ENCODE measurements around the gene COPS8.

The COPS8 gene

DNA sequence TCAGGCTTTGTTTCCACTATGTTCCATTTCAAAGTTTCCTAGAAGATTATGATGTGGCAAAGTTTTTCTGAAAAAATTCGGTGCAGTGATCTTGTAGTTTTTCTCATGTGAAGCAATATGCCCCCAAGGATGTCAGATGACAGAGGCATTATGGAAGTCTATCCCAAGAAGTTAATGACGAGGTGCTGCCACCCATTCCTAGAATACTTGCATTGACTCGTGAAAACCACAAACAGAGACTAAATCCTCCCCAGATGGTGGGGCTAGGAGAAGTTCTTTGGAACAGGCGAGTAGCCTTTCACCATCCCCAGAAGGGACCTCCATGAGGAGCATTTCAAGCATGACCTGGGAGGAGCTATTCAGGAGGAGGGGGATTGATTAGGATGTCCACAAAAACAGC, 40.2 kb upstream of the COPS8 start:
- H3K36me3 ChIP-seq (ENCODE audit: insufficient read depth, low read length), result no peaks in the 10 kb centered on the region; the same call in 1 of the 2 replicates
- no peaks in the 10 kb centered on the region for H3K79me2 ChIP-seq (ENCODE audit: insufficient read depth, low read length)
- H3F3A ChIP-seq (ENCODE audit: insufficient read depth, low read length), result no peaks in the 10 kb centered on the region
- peaks cover 6% of the 10 kb centered on the region; the same call in 1 of the 2 replicates for H3K9me3 ChIP-seq (ENCODE audit: low read length)
- H3K27me3 ChIP-seq (ENCODE audit: insufficient read depth, low read length), result no peaks in the 10 kb centered on the region
- no peak overlapping the region for H3K9ac ChIP-seq (ENCODE audit: low read length)
- TF ChIP-seq CTCF (IDR thresholded peaks at IDR 0.05; ENCODE audit: low read length) (no peak), EZH2 (IDR thresholded peaks at IDR 0.05; ENCODE audit: borderline replicate concordance, low read length) (no peak)
- H4K20me1 ChIP-seq (ENCODE audit: insufficient read depth, low read length), result no peaks in the 10 kb centered on the region
- no peak overlapping the region for H3K27ac ChIP-seq (ENCODE audit: low read depth, low read length, poor library complexity, severe bottlenecking)
- no peak overlapping the region for H2AFZ ChIP-seq (ENCODE audit: low read length)
- no peaks in the 10 kb centered on the region for H3K4me1 ChIP-seq (ENCODE audit: insufficient read depth, low read length, severe bottlenecking)
- no peak overlapping the region for H3K4me3 ChIP-seq (ENCODE audit: low read depth, low read length, poor library complexity, severe bottlenecking)
- no peaks in the 10 kb centered on the region for H3K9me2 ChIP-seq (ENCODE audit: low read depth, low read length)
- H3K4me2 ChIP-seq (ENCODE audit: low read length), result no peak overlapping the region

GRCh38 chr2:237048595-237048994, 37.1 kb upstream of the COPS8 start:
- no peaks in the 10 kb centered on the region for H3K27me3 ChIP-seq (ENCODE audit: insufficient read depth, low read length)
- H3K4me2 ChIP-seq (ENCODE audit: low read length), result no peak overlapping the region
- no peaks in the 10 kb centered on the region for H3F3A ChIP-seq (ENCODE audit: insufficient read depth, low read length)

GRCh38 chr2:237051861-237052260, 33.8 kb upstream of the COPS8 start:
- H2AFZ ChIP-seq (ENCODE audit: low read length), result no peak overlapping the region
- no peaks in the 10 kb centered on the region for H3K27me3 ChIP-seq (ENCODE audit: insufficient read depth, low read length)
- H3K36me3 ChIP-seq (ENCODE audit: insufficient read depth, low read length), result no peaks in the 10 kb centered on the region; the same call in 1 of the 2 replicates
- no peaks in the 10 kb centered on the region for H3K79me2 ChIP-seq (ENCODE audit: insufficient read depth, low read length)
- no peaks in the 10 kb centered on the region for H4K20me1 ChIP-seq (ENCODE audit: insufficient read depth, low read length)
- no peaks in the 10 kb centered on the region for H3K9me2 ChIP-seq (ENCODE audit: low read depth, low read length)
- H3F3A ChIP-seq (ENCODE audit: insufficient read depth, low read length), result no peaks in the 10 kb centered on the region
- H3K9ac ChIP-seq (ENCODE audit: low read length), result no peak overlapping the region
- no peak overlapping the region for H3K4me2 ChIP-seq (ENCODE audit: low read length)
- H3K4me3 ChIP-seq (ENCODE audit: low read depth, low read length, poor library complexity, severe bottlenecking), result no peak overlapping the region
- H3K9me3 ChIP-seq (ENCODE audit: low read length), result peaks cover 6% of the 10 kb centered on the region
- no peak for TF ChIP-seq EZH2 (IDR thresholded peaks at IDR 0.05; ENCODE audit: borderline replicate concordance, low read length)
- TF ChIP-seq CTCF (IDR thresholded peaks at IDR 0.05; ENCODE audit: low read length), result no peak
- peaks cover 10% of the 10 kb centered on the region for H3K4me1 ChIP-seq (ENCODE audit: insufficient read depth, low read length, severe bottlenecking)
- H3K27ac ChIP-seq (ENCODE audit: low read depth, low read length, poor library complexity, severe bottlenecking), result no peak overlapping the region

More at GRCh38 chr2:237048595-237048994, 37.1 kb upstream of the COPS8 start:
- no peak overlapping the region for H3K27ac ChIP-seq (ENCODE audit: low read depth, low read length, poor library complexity, severe bottlenecking)
- peaks cover 6% of the 10 kb centered on the region; the same call in 1 of the 2 replicates for H3K9me3 ChIP-seq (ENCODE audit: low read length)
- no peak overlapping the region for H3K9ac ChIP-seq (ENCODE audit: low read length)
- no peak overlapping the region for H3K4me3 ChIP-seq (ENCODE audit: low read depth, low read length, poor library complexity, severe bottlenecking)
- no peaks in the 10 kb centered on the region; the same call in 1 of the 2 replicates for H3K36me3 ChIP-seq (ENCODE audit: insufficient read depth, low read length)
- no peaks in the 10 kb centered on the region for H3K79me2 ChIP-seq (ENCODE audit: insufficient read depth, low read length)
- no peak for TF ChIP-seq EZH2 (IDR thresholded peaks at IDR 0.05; ENCODE audit: borderline replicate concordance, low read length)
- no peak for TF ChIP-seq CTCF (IDR thresholded peaks at IDR 0.05; ENCODE audit: low read length)
- no peaks in the 10 kb centered on the region for H4K20me1 ChIP-seq (ENCODE audit: insufficient read depth, low read length)
- no peaks in the 10 kb centered on the region for H3K4me1 ChIP-seq (ENCODE audit: insufficient read depth, low read length, severe bottlenecking)
- no peak overlapping the region for H2AFZ ChIP-seq (ENCODE audit: low read length)
- no peaks in the 10 kb centered on the region for H3K9me2 ChIP-seq (ENCODE audit: low read depth, low read length)
